ENCODE measurements around the gene ZNF668. TPM values are rescaled to one million over a fixed set of nuclear protein-coding genes. Genes with fewer than 3 reads are reported as not detected.

Gene ZNF668
- total RNA-seq, 1 donor from 2014 or later = 15.2 TPM

GRCh38 chr16:31067342-31067741, 6.7 kb downstream of the ZNF668 start:
- no peak overlapping the region for H3K4me3 Mint-ChIP-seq (ENCODE audit: unreplicated experiment)
- TF ChIP-seq CTCF (IDR thresholded peaks at IDR 0.05) = no peak
- H3K27ac Mint-ChIP-seq (ENCODE audit: unreplicated experiment) = no peak overlapping the region
- peaks cover 9% of the 10 kb centered on the region for H3K36me3 Mint-ChIP-seq (ENCODE audit: low read depth)
- H3K4me1 Mint-ChIP-seq (ENCODE audit: low read depth) = peaks cover 43% of the 10 kb centered on the region
- no peaks in the 10 kb centered on the region for H3K9me3 Mint-ChIP-seq (ENCODE audit: low read depth)
- no peaks in the 10 kb centered on the region for H3K27me3 Mint-ChIP-seq (ENCODE audit: low read depth)
- no peak for DNase-seq (ENCODE audit: low spot score)

DNA sequence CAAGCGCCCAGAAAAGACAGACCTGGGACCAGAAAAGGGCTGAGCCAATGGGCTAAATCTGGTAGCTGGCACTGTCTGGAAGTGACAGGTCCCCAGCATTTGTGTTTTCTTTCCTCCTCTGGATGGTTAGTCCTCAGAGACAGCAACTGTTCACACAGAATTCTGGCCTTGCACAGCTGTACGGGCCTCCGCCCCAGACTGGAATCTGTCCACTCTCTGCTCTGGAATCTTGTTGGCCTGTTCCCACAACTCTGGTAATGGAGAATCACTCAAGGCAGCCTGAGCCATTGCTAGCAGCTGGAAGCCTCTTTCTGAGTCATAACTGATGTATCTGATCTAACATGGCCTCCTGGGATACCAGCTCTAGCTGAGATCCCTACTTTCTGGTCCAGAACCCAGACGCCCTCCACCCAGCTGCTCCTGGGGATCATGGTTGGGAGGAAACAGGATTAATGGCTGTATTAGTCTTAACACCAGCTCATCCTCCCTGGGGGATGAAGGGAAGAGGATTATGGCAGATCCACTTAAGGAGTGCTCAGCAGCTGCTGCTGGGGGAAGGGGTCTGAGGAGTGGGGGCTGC, 9.1 kb downstream of the ZNF668 start:
- TF ChIP-seq CTCF (IDR thresholded peaks at IDR 0.05) = no peak
- peak overlapping the region; percentile 99 for H3K27ac Mint-ChIP-seq (ENCODE audit: unreplicated experiment)
- H3K9me3 Mint-ChIP-seq (ENCODE audit: low read depth) = no peaks in the 10 kb centered on the region
- H3K4me1 Mint-ChIP-seq (ENCODE audit: low read depth) = peaks cover 34% of the 10 kb centered on the region
- peaks cover 13% of the 10 kb centered on the region for H3K36me3 Mint-ChIP-seq (ENCODE audit: low read depth)
- H3K4me3 Mint-ChIP-seq (ENCODE audit: unreplicated experiment) = peak overlapping the region; percentile 35
- no peaks in the 10 kb centered on the region for H3K27me3 Mint-ChIP-seq (ENCODE audit: low read depth)
- no peak for DNase-seq (ENCODE audit: low spot score)

DNA sequence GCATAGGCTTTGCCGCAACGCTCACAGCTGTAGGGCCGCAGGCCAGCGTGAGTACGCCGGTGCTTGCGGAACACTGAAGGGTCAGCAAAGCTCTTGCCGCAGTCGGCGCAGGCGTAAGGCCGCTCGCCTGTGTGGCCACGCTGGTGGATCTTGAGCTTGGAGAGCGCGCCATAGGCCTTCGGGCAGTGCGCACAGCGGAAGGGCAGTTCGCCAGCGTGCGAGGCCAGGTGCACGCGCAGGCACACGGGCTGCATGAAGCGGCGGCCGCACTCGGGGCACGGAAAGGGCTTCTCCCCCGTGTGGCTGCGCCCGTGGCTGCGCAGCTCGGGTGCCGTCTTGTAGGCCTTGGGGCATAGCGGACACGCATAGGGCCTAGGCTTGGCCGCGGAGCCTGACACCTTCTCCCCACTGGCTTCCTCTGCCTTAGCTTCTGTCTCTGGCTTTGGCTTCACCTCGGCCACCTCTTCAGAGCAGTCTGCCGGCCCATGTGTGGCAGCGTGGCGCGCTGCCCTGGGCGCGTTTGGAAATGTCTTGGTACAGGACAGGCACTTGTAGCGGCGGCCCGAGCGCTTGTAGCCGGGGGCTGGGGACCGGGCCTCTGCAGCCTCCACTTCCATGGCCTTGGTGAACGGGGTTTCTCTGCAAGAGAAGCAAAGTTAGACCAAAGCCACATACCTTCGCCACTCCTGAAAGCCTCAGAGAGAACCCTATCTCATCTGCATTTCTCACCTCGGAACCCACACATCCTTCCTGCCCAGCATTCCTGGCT, 10.0 kb downstream of the ZNF668 start:
- peaks cover 13% of the 10 kb centered on the region for H3K36me3 Mint-ChIP-seq (ENCODE audit: low read depth)
- no peak for TF ChIP-seq CTCF (IDR thresholded peaks at IDR 0.05)
- H3K27ac Mint-ChIP-seq (ENCODE audit: unreplicated experiment) = peak overlapping the region; percentile 99
- H3K4me1 Mint-ChIP-seq (ENCODE audit: low read depth) = peaks cover 34% of the 10 kb centered on the region
- peak overlapping the region; percentile 35 for H3K4me3 Mint-ChIP-seq (ENCODE audit: unreplicated experiment)
- H3K27me3 Mint-ChIP-seq (ENCODE audit: low read depth) = no peaks in the 10 kb centered on the region
- DNase-seq (ENCODE audit: low spot score) = no peak
- H3K9me3 Mint-ChIP-seq (ENCODE audit: low read depth) = no peaks in the 10 kb centered on the region

GRCh38 chr16:31063495-31063842, 10.6 kb downstream of the ZNF668 start:
- H3K4me3 Mint-ChIP-seq (ENCODE audit: unreplicated experiment) = peak overlapping the region; percentile 16
- no peaks in the 10 kb centered on the region for H3K27me3 Mint-ChIP-seq (ENCODE audit: low read depth)
- H3K4me1 Mint-ChIP-seq (ENCODE audit: low read depth) = peaks cover 34% of the 10 kb centered on the region
- TF ChIP-seq CTCF (IDR thresholded peaks at IDR 0.05) = no peak
- H3K36me3 Mint-ChIP-seq (ENCODE audit: low read depth) = peaks cover 13% of the 10 kb centered on the region
- H3K27ac Mint-ChIP-seq (ENCODE audit: unreplicated experiment) = peak overlapping the region; percentile 69
- no peaks in the 10 kb centered on the region for H3K9me3 Mint-ChIP-seq (ENCODE audit: low read depth)
- DNase-seq (ENCODE audit: low spot score) = no peak

DNA sequence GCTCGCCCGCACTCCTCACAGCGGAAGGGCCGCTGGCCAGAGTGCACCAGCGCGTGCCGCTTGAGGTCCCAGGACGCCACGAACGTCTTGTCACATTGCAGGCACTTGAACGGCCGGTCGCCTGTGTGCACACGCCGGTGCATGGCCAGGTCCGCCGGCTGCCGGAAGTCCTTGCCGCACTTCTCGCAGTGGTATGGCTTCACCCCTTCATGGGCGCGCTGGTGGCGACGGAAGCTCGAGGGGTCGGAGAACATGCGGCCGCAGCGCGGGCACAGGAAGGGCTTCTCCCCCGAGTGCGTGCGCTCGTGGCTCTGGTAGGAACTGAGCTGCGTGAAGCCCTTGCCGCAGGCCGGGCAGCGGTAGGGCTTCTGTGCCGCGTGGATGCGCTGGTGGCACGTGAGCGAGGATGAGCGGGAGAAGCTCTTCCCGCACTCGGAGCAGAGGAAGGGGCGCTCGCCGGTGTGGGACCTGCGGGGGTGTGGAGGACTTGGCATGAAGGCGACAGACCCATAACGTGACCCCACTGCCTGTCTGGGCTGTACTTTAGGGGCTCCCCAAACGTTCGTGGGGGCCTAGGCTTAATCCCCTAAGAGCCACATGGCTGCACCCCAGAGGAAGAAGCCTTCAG, 12.1 kb downstream of the ZNF668 start:
- H3K27me3 Mint-ChIP-seq (ENCODE audit: low read depth) = no peaks in the 10 kb centered on the region
- no peak overlapping the region for H3K27ac Mint-ChIP-seq (ENCODE audit: unreplicated experiment)
- no peak overlapping the region for H3K4me3 Mint-ChIP-seq (ENCODE audit: unreplicated experiment)
- no peak for TF ChIP-seq CTCF (IDR thresholded peaks at IDR 0.05)
- H3K4me1 Mint-ChIP-seq (ENCODE audit: low read depth) = peaks cover 34% of the 10 kb centered on the region
- DNase-seq (ENCODE audit: low spot score) = no peak
- no peaks in the 10 kb centered on the region for H3K9me3 Mint-ChIP-seq (ENCODE audit: low read depth)
- peaks cover 14% of the 10 kb centered on the region for H3K36me3 Mint-ChIP-seq (ENCODE audit: low read depth)
